Measurements from ENCODE around the gene CD24.

Gene CD24

GRCh38 chr6:106939208-106939607, 35.3 kb downstream of the CD24 start:
- no peaks in the 10 kb centered on the region for H4K20me1 ChIP-seq
- no peak overlapping the region for H3K4me3 ChIP-seq

GRCh38 chr6:106927531-106928398, 46.8 kb downstream of the CD24 start:
- H3K4me2 ChIP-seq = no peak overlapping the region
- H3K4me1 ChIP-seq = no peaks in the 10 kb centered on the region
- H4K20me1 ChIP-seq = no peaks in the 10 kb centered on the region
- no peaks in the 10 kb centered on the region for H3K9me3 ChIP-seq
- H3K4me3 ChIP-seq = no peak overlapping the region
- H3K27me3 ChIP-seq = no peaks in the 10 kb centered on the region
- no peaks in the 10 kb centered on the region for H3K36me3 ChIP-seq
- no peak overlapping the region for H3K9ac ChIP-seq
- H3K27ac ChIP-seq = no peak overlapping the region
- no peak for TF ChIP-seq Cebpa-rat (IDR thresholded peaks at IDR 0.05)

More at GRCh38 chr6:106939208-106939607, 35.3 kb downstream of the CD24 start:
- H3K36me3 ChIP-seq = no peaks in the 10 kb centered on the region
- no peak for TF ChIP-seq Cebpa-rat (IDR thresholded peaks at IDR 0.05)
- no peak overlapping the region for H3K9ac ChIP-seq
- H3K27ac ChIP-seq = no peak overlapping the region
- H3K4me2 ChIP-seq = no peak overlapping the region
- no peaks in the 10 kb centered on the region for H3K9me3 ChIP-seq
- no peaks in the 10 kb centered on the region for H3K27me3 ChIP-seq
- H3K4me1 ChIP-seq = peaks cover 8% of the 10 kb centered on the region; the same call in 1 of the 2 replicates

GRCh38 chr6:106925948-106926347, 48.6 kb downstream of the CD24 start:
- no peaks in the 10 kb centered on the region for H3K9me3 ChIP-seq
- H3K4me1 ChIP-seq = no peaks in the 10 kb centered on the region
- H3K4me2 ChIP-seq = no peak overlapping the region
- no peak overlapping the region for H3K4me3 ChIP-seq
- H3K27ac ChIP-seq = no peak overlapping the region
- no peak overlapping the region for H3K9ac ChIP-seq
- no peak for TF ChIP-seq Cebpa-rat (IDR thresholded peaks at IDR 0.05)
- H4K20me1 ChIP-seq = no peaks in the 10 kb centered on the region
- H3K27me3 ChIP-seq = no peaks in the 10 kb centered on the region
- no peaks in the 10 kb centered on the region for H3K36me3 ChIP-seq

GRCh38 chr6:106924694-106925523, 49.6 kb downstream of the CD24 start:
- Histone ChIP-seq H3K4me2 (no peak overlapping the region), H3K27ac (no peak overlapping the region), H3K27me3 (no peaks in the 10 kb centered on the region), H3K36me3 (no peaks in the 10 kb centered on the region), H3K9me3 (no peaks in the 10 kb centered on the region), H3K9ac (no peak overlapping the region), H3K4me1 (no peaks in the 10 kb centered on the region), H3K4me3 (no peak overlapping the region), H4K20me1 (no peaks in the 10 kb centered on the region)
- no peak for TF ChIP-seq Cebpa-rat (IDR thresholded peaks at IDR 0.05)

- no peak overlapping the region for H3K27ac ChIP-seq
- no peaks in the 10 kb centered on the region for H3K4me1 ChIP-seq
- no peak for TF ChIP-seq Cebpa-rat (IDR thresholded peaks at IDR 0.05)
- no peak overlapping the region for H3K9ac ChIP-seq
- H4K20me1 ChIP-seq = no peaks in the 10 kb centered on the region
- H3K27me3 ChIP-seq = no peaks in the 10 kb centered on the region
- H3K4me2 ChIP-seq = no peak overlapping the region
- H3K36me3 ChIP-seq = no peaks in the 10 kb centered on the region
- H3K4me3 ChIP-seq = no peak overlapping the region
- H3K9me3 ChIP-seq = no peaks in the 10 kb centered on the region
Observed at GRCh38 chr6:106922626-106923025, 51.9 kb downstream of the CD24 start.

All from BLaER1 (cell line).